IMR-90 (cell line): ENCODE data around the gene MMP2. TPM values are rescaled to one million over a fixed set of nuclear protein-coding genes. Genes with fewer than 3 reads are reported as not detected.

Experiments
- ATAC-seq: fragments of 200-7000 bp; cut with Tn5 transposase; 2 replicates; pipeline ENCODE4 v1.9.1; 2020; ENCODE audit warnings: low read depth, mild to moderate bottlenecking, moderate library complexity
- BruUV-seq: library from RNA; stranded (reverse); fragments of 400-500 nt; replicated peaks from 2 replicates; lab custom pipeline; 2021; lab: Mats Ljungman, UMichigan
- CTCF ChIA-PET: fragments of 300-600 bp; formaldehyde crosslinking; extraction: SDS; loops from one replicate; lab custom pipeline; 2021; ENCODE audit warnings: antibody characterized with exemption; lab: Yijun Ruan, JAX
- POLR2A ChIA-PET: fragments of 300-600 bp; sonication (Branson Sonifier 250); formaldehyde crosslinking; loops from one replicate; lab custom pipeline; 2022; ENCODE audit warnings: antibody characterized with exemption; ENCODE audit not compliant: unreplicated experiment; lab: Charles Lee
- DNase-seq: peaks from one replicate; pipeline ENCODE4 v3.0.0; 2013
- H2AFZ ChIP-seq: replicated peaks from 2 replicates; pipeline ENCODE3; 2013; ENCODE audit warnings: low read length, mild to moderate bottlenecking; ENCODE audit not compliant: poor library complexity
- H2AK5ac ChIP-seq: 2 replicates; pipeline ENCODE4 v1.6.1; 2013; ENCODE audit warnings: low read depth, low read length, inconsistent platforms
- H2AK9ac ChIP-seq: replicated peaks from 2 replicates; pipeline ENCODE3; 2013; ENCODE audit warnings: mild to moderate bottlenecking, low read depth, low read length, moderate library complexity; ENCODE audit not compliant: poor library complexity
- H2BK120ac ChIP-seq: 2 replicates; pipeline ENCODE4 v1.6.1; 2013; ENCODE audit warnings: low read depth, low read length, inconsistent platforms
- H2BK15ac ChIP-seq: 3 replicates; pipeline ENCODE4 v1.6.1; 2013; ENCODE audit warnings: low read depth, low read length, inconsistent platforms
- H2BK20ac ChIP-seq: 2 replicates; pipeline ENCODE4 v1.6.1; 2013; ENCODE audit warnings: low read depth, mild to moderate bottlenecking, inconsistent platforms, low read length, moderate library complexity
- H2BK5ac ChIP-seq: 2 replicates; pipeline ENCODE4 v1.6.1; 2013; ENCODE audit warnings: mild to moderate bottlenecking, low read depth, low read length, inconsistent platforms; ENCODE audit not compliant: poor library complexity, severe bottlenecking
- H3K14ac ChIP-seq: replicated peaks from 2 replicates; pipeline ENCODE4 v1.6.1; 2013; ENCODE audit warnings: low read depth, low read length, inconsistent platforms
- H3K18ac ChIP-seq: 2 replicates; pipeline ENCODE4 v1.6.1; 2013; ENCODE audit warnings: low read depth, low read length, control low read depth
- H3K23ac ChIP-seq: 2 replicates; pipeline ENCODE4 v1.6.1; 2013; ENCODE audit warnings: low read depth, low read length, inconsistent platforms
- H3K27ac ChIP-seq: 2 replicates; pipeline ENCODE4 v1.5.1; 2013; ENCODE audit warnings: mild to moderate bottlenecking, control low read depth, low read length; ENCODE audit not compliant: insufficient read depth
- H3K27me3 ChIP-seq: 2 replicates; pipeline ENCODE4 v1.6.1; 2013; ENCODE audit warnings: low read length; ENCODE audit not compliant: control insufficient read depth, insufficient read depth
- H3K36me3 ChIP-seq: 2 replicates; pipeline ENCODE4 v1.6.1; 2013; ENCODE audit warnings: low read length, mixed read lengths; ENCODE audit not compliant: control insufficient read depth, insufficient read depth
- H3K4ac ChIP-seq: 2 replicates; pipeline ENCODE4 v1.6.1; 2013; ENCODE audit warnings: low read depth, low read length, inconsistent platforms
- H3K4me1 ChIP-seq: 2 replicates; pipeline ENCODE4 v1.6.1; 2013; ENCODE audit warnings: low read length, mixed read lengths; ENCODE audit not compliant: control insufficient read depth, insufficient read depth
- H3K4me2 ChIP-seq: 2 replicates; pipeline ENCODE4 v1.6.1; 2013; ENCODE audit warnings: low read depth, mild to moderate bottlenecking, control low read depth, low read length, moderate library complexity
- H3K4me3 ChIP-seq: 2 replicates; pipeline ENCODE4 v1.5.1; 2013; ENCODE audit warnings: low read depth, mild to moderate bottlenecking, control low read depth, low read length, moderate library complexity; ENCODE audit not compliant: insufficient read depth
- H3K56ac ChIP-seq: 2 replicates; pipeline ENCODE4 v1.6.1; 2013; ENCODE audit warnings: low read length, inconsistent platforms; ENCODE audit not compliant: insufficient read depth; ENCODE audit errors: extremely low read depth
- H3K79me1 ChIP-seq, 2 experiments: 2 replicates each; pipeline ENCODE4 v1.6.1; 2013; ENCODE audit warnings: low read length in 2 of 2, inconsistent platforms in 1 of 2, low read depth in 1 of 2
- H3K9ac ChIP-seq: 2 replicates; pipeline ENCODE4 v1.6.1; 2013; ENCODE audit warnings: low read depth, low read length, control low read depth
- H3K9me1 ChIP-seq: 2 replicates; pipeline ENCODE4 v1.6.1; 2013; ENCODE audit warnings: low read length, inconsistent platforms; ENCODE audit not compliant: insufficient read depth
- H3K9me3 ChIP-seq: 2 replicates; pipeline ENCODE4 v1.6.1; 2013; ENCODE audit warnings: low read length; ENCODE audit not compliant: control insufficient read depth, insufficient read depth
- H4K20me1 ChIP-seq: 2 replicates; pipeline ENCODE4 v1.6.1; 2013; ENCODE audit warnings: low read length, inconsistent platforms; ENCODE audit not compliant: insufficient read depth
- H4K5ac ChIP-seq: 2 replicates; pipeline ENCODE4 v1.6.1; 2013; ENCODE audit warnings: mild to moderate bottlenecking, low read depth, low read length, control low read depth
- H4K8ac ChIP-seq, 2 experiments: 2 replicates each; pipeline ENCODE4 v1.6.1; 2013; ENCODE audit warnings: low read depth in 2 of 2, low read length in 2 of 2, control low read depth in 1 of 2, inconsistent platforms in 1 of 2
- H4K91ac ChIP-seq: 2 replicates; pipeline ENCODE4 v1.6.1; 2013; ENCODE audit warnings: low read depth, low read length, inconsistent platforms; ENCODE audit not compliant: insufficient read depth
- BHLHE40 ChIP-seq: fragments of 150-350 bp; IDR thresholded peaks from 2 replicates; pipeline ENCODE4 v1.6.1; 2016; ENCODE audit warnings: mild to moderate bottlenecking, low read depth, low read length
- CHD1 ChIP-seq: IDR thresholded peaks from 2 replicates; pipeline ENCODE4 v1.6.1; 2012; ENCODE audit warnings: low read depth, low read length, improper control_type of control experiment
- CTCF ChIP-seq: conservative IDR thresholded peaks from 2 replicates; pipeline ENCODE4 v1.5.1; 2012; ENCODE audit warnings: mild to moderate bottlenecking, low read depth, low read length, improper control_type of control experiment
- MAZ ChIP-seq: IDR thresholded peaks from 2 replicates; pipeline ENCODE4 v1.6.1; 2012; ENCODE audit warnings: low read depth, mild to moderate bottlenecking, low read length, improper control_type of control experiment, moderate library complexity, borderline replicate concordance
- MXI1 ChIP-seq: IDR thresholded peaks from 2 replicates; pipeline ENCODE4 v1.6.1; 2012; ENCODE audit warnings: low read depth, mild to moderate bottlenecking, low read length, moderate library complexity, borderline replicate concordance
- RAD21 ChIP-seq: IDR thresholded peaks from 2 replicates; pipeline ENCODE4 v1.6.1; 2012; ENCODE audit warnings: low read length, improper control_type of control experiment
- RCOR1 ChIP-seq: IDR thresholded peaks from 2 replicates; pipeline ENCODE4 v1.6.1; 2012; ENCODE audit warnings: mild to moderate bottlenecking, low read length, improper control_type of control experiment; ENCODE audit not compliant: insufficient replicate concordance
- RFX5 ChIP-seq: IDR thresholded peaks from 2 replicates; pipeline ENCODE4 v1.8.0; 2012; ENCODE audit warnings: low read depth, mild to moderate bottlenecking, low read length, moderate library complexity
- SMC3 ChIP-seq: fragments of 150-350 bp; IDR thresholded peaks from 2 replicates; pipeline ENCODE4 v1.6.1; 2016; ENCODE audit warnings: low read depth, mild to moderate bottlenecking, antibody characterized with exemption, low read length, moderate library complexity
- WGBS, 2 experiments: methylation state at CpG; one replicate each; pipeline versions ENCODE4 v1.1.5 to v1.1.7; 2013; ENCODE audit warnings: missing lambda C conversion rate in 2 of 2; ENCODE audit not compliant: insufficient read length in 1 of 2; ENCODE audit errors: extremely low coverage in 2 of 2; 5-methylcytosine and 5-hydroxymethylcytosine counted together
- dilution Hi-C: fragments of 300-500 bp; cut with HindIII; formaldehyde crosslinking; loops from one replicate; pipeline ENCODE4 v1.14.3; 2018; ENCODE audit warnings: low sequenced_read_pairs; ENCODE audit not compliant: unreplicated experiment
- in situ Hi-C: fragments of 300-500 bp; cut with MboI; formaldehyde crosslinking; loops from 3 replicates; pipeline ENCODE4 v1.14.3; 2019; ENCODE audit warnings: low sequenced_read_pairs, inconsistent platforms, mixed read lengths
- intact Hi-C: fragments of 100-400 bp; cut with micrococcal nuclease; formaldehyde crosslinking; loops from 2 replicates; pipeline ENCODE4 v1.10.0; 2022
- polyA plus RNA-seq, 3 experiments: library from polyadenylated mRNA; depleted of rRNA; stranded (reverse); fragments of >200 nt; gene quantifications; 2 replicates each; pipeline ENCODE4 v1.2.3, GENCODE V29; 2012; ENCODE audit warnings: low replicate concordance in 1 of 3
- total RNA-seq: library from RNA; depleted of rRNA; stranded (reverse); fragments of >200 nt; gene quantifications from 2 replicates; pipeline ENCODE4 v1.2.3, GENCODE V29; 2012

The MMP2 gene
- total and polyA plus RNA-seq, 2 of the 4 experiments (the other 2 are of a cell fraction), result 240 to 574 TPM

GRCh38 chr16:55543472-55543871 is 64.5 kb downstream of the MMP2 start:
- H2AK9ac ChIP-seq, result no peak overlapping the region
- no peak overlapping the region for H3K9ac ChIP-seq
- peak; percentile 67 for ATAC-seq
- H2AFZ ChIP-seq, result no peak overlapping the region
- no peak overlapping the region for H4K8ac ChIP-seq
- no peak overlapping the region for H3K14ac ChIP-seq
- H2BK120ac ChIP-seq, result no peak overlapping the region
- H3K4me3 ChIP-seq, result no peak overlapping the region
- H3K36me3 ChIP-seq, result peaks cover 2% of the 10 kb centered on the region; the same call in 1 of the 2 replicates
- H3K27me3 ChIP-seq, result no peaks in the 10 kb centered on the region
- peaks cover 6% of the 10 kb centered on the region for H3K4me1 ChIP-seq
- ChIA-PET CTCF (interaction anchor here (2.5 kb wide), 1 partner anchor 79 kb away, joined by 14 read pairs; no protein-coding TSS in a partner anchor), POLR2A (interaction anchor here (0.5 kb wide), 1 partner anchor 63 kb away, joined by 3 read pairs; no protein-coding TSS in a partner anchor)
- no peaks in the 10 kb centered on the region for H4K20me1 ChIP-seq
- H2BK15ac ChIP-seq, result no peak overlapping the region
- no peaks in the 10 kb centered on the region for H3K9me3 ChIP-seq
- no peak overlapping the region for H4K5ac ChIP-seq
- H3K79me1 ChIP-seq, result no peaks in the 10 kb centered on the region
- intact Hi-C loops, result loop anchor here (1.0 to 10.0 kb wide), 5 partner anchors 48 to 1599 kb away; no protein-coding TSS in a partner anchor
- no peak overlapping the region for H2AK5ac ChIP-seq
- WGBS, 2 experiments, result no CpG with 5 or more reads among the region's 2 CpGs
- H2BK5ac ChIP-seq, result no peak overlapping the region
- no peak overlapping the region for H3K27ac ChIP-seq
- H3K18ac ChIP-seq, result no peak overlapping the region
- no peak overlapping the region for H3K23ac ChIP-seq
- dilution Hi-C loops, result no loop called here
- H3K9me1 ChIP-seq, result peaks cover 6% of the 10 kb centered on the region
- no peak overlapping the region for H3K4me2 ChIP-seq
- peak; percentile 41 for DNase-seq
- no peak overlapping the region for H4K91ac ChIP-seq
- no TSS peak for BruUV-seq
- in situ Hi-C loops, result loop anchor here (5.0 to 10.0 kb wide), 2 partner anchors 76 to 301 kb away; no protein-coding TSS in a partner anchor
- H2BK20ac ChIP-seq, result no peak overlapping the region
- TF ChIP-seq SMC3 (peak; percentile 80), CHD1 (no peak), BHLHE40 (no peak), RAD21 (peak; percentile 64), MXI1 (no peak), CTCF (peak; percentile 59), MAZ (no peak), RFX5 (no peak), RCOR1 (no peak)
- no peak overlapping the region for H3K4ac ChIP-seq
- H3K56ac ChIP-seq, result no peak overlapping the region
